GM21515 (cell line): ENCODE measurements around the gene MAPK8.

ENCODE experiments used
- ATAC-seq: cut with Tn5 transposase; IDR thresholded peaks from one replicate; pipeline ENCODE4 v1.9.1; 2021; ENCODE audit not compliant: unreplicated experiment

MAPK8 gene

DNA sequence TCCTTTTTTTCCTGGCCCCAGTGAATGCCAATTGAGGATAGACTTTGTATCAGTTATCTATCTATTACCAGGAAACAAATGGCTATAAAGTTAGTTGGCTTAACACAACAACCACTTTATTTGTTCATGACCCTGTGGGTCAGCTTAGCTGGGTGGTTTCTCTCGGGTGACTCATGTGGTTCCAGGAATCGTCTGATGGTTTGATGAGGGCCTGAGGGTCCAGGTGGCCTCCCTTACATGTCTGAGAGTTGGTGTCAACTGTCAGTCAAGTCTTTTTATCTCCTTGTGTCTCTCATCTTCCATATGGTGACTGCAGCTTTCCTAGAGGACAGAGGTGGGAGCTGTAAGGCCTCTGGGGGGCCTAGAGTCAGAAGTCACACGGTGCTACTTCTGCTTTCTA is 15.3 kb upstream of the MAPK8 start:
- no peak for ATAC-seq

DNA sequence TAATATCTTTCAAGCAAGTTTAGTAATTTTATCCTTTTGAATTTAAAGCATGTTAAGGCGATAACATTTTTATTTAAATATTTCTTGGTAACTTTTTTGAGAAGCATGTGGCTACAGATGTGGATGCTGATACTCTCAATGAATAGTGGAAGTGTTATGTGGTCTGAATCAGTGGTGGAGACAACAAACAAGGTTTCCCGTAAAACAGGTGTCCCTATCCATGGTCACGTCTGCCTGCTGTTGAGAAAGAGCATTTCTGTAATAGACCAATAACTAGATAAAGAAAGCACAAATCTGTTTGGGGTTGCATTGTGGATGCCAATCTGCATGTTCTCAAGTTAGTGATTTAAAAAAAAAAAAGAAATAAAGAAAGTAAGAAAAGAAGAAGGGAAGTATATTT is 13.9 kb upstream of the MAPK8 start:
- ATAC-seq: no peak

DNA sequence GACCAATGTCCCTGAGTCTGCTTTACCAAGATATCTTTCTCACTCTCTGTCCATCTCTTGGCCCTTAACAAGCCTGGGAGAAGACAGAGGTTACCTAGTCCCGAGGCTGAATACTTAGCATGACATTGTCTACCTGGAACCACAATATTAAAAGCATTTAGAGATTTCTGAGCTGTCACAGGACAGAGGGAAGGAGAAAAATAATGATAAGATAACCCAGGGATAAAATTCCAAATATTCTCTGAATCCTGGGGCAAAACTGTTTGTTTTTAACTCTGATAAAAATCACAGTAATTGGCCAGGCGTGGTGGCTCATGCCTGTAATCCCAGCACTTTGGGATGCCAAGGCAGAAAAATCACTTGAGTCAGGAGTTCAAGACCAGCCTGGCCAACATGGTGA is 12.0 kb upstream of the MAPK8 start:
- no peak for ATAC-seq

DNA sequence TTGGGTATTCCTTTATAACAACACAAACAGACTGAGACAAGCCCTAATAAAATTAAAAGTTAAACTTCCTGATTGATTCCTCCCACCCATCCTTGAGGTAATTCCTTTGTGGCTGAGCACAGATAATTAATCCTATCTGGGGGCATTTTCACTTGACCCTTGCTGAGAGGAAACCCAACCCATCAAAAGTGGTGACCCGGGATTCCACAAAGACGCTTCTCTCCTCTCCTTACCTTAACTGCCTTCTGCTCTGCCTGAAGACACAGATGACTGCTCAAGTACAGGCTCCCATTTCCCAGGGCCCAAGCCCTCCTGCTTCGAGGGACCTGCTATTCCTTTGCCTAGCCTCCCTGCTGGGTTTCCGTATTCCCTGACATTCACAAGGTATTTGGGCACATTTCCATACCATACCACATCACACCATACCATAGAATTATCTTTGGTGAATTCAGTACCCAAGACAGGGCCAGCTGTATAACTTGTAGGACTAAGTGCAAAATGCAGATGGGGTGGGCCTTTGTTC is 9.8 kb upstream of the MAPK8 start:
- ATAC-seq: no peak

DNA sequence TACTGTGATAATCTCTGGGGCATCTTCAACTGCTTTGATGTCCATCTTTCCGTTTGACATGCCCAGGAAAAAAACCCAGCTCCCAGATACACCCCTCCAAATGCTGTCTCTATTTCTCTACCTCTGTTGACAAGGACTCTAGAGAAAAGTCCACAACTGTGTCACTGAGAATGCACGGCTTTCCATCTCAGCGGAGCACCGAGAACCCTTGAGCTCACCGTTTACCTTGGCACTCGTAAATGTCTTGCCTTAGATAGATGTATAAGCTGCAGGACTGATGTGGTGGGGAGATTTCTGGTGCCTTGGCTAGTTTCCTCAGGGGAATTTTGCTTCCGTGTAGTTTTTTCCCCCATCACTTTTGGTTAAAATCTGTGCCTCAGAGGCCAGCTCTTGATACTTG is 7.4 kb upstream of the MAPK8 start:
- no peak for ATAC-seq

DNA sequence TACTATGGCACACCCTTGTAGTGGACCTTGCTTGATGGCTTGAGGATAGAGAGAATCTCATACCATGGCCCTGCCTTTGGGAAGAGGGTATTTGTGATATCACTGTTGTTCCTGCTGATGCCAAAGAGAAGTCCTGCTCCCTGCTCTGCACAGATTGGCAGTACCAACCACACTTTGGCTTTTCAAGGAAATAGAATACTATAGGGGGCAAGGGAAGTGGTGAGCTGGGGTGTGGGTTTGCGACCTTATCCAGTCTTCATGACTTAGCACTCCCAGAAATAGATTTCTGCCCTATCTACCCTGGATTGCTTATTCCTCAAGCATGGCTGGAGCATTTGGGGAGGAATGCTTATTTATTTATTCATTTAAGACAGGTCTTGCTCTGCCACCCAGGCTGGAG is 6.8 kb upstream of the MAPK8 start:
- no peak for ATAC-seq

DNA sequence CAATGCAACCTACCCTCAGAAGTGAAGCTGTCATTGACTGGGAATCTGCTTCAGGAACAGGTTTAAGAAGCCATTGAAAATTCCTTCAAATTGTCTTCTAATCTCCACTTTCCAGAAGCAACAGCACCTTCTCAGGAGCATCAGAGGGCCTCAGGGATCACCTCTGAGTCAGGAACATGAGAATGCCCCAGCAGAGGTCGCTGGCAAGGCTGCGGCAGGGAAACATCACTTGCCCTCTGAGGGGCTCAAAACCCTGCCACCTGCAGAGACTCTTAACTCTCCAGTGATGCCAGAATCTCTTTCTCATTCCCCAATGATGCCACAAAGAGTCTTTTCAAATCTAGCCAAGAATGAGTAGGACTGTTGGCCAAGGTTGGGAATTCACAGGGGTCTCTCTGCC is 5.9 kb upstream of the MAPK8 start:
- no peak for ATAC-seq

DNA sequence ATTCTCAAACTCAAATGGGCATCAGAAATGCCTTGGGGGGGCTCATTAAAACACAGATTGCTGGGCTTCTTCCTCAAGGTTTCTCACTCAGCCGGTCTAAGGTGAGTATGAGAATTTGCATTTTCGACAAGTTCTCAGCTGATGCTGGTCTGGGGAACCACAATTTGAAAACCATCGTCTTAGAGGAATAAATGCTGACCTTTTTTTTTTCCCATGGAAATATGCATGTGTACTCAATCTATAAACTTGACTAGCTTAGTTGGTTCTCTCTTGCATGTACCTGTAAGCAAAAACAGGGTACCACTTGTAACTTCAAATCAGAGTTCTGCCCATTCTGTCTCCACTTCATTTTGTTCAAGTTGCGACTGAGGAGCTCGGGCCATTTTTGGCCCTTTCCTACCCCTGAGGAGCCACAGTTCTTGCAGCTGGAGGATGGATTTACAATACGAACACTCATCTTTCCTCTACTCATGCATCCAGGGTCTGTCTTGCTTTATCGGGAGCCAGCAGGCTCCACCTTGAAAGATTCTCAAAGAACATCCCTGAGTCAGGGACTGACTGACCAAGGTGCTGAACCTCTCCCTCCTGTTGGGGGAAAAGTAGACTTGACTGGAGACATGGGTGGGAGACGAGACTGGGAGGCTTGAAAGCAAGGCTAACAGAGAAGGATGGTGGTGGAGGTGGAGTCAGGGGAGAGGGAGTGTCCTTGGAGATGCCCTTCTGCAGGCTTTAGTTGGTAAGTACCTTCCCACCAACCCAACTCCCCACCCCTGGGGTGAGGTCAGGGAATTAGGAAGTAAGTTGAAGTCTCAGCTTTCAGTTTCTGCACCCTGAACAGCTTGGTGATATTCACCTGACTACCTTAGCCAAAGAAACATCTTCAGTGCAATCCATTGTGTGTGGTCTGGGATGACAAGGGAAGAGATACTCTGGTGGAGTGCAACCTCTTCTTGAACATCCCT is 3.7 kb upstream of the MAPK8 start:
- ATAC-seq: no peak

DNA sequence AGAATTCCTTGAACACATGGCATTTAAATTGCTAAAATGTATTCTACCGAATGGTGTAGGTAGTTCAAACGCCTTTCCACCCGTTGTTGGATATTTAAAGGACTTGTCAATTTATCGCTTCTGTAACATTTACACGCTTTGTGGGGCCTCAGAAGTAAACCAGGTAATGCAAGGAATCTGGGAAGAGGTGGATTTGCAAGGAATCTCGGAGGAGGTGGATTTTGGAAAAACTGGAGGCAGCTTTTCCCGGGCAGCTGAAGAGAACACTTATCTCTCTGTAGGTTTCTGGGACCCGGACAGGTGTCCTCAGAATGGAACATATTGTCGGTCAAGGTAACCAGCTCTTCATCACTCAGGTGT is 592 bp upstream of the MAPK8 start:
- ATAC-seq: no peak

DNA sequence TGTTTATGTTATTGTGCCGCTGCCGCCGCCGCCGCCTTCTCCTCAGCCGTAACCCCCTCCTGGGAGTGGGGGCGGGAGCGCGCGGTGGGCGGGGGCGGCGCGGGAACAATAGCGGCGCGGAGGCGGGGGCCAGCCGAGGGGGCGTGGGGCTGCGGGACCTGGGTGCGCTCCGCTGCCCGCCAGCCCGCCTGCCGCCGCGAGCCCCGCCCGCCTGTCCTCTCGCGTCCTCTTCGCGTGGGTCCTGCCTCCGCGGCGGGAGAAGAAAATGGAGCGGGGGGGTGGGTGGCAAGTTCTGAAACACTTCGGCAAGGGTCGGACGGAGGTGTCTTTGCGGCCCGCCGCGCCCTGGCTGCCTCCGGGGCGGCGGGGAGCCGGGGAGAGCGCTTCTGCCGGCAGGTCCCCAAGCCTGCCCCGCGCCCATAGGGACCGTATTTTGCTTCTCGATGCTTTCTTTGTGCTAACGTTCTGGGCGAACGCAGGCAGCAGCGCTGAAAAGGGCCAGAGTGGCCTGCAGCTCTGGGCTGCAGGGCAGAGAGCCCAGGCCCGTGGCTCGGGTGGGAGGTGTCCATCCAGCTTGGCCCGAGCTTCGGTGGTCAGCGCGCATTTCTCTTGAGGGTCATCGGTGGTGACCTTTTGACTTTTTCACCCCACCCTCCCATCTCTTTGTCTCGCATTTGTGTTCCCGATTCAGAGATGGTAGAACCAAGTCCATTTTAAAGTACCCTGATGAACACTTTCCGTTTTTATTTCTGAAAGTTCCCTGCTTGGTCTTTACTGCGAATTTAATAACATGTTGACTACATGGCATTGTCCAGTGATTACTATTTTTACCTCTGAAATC is 613 bp downstream of the MAPK8 start:
- peak; percentile 40 for ATAC-seq

DNA sequence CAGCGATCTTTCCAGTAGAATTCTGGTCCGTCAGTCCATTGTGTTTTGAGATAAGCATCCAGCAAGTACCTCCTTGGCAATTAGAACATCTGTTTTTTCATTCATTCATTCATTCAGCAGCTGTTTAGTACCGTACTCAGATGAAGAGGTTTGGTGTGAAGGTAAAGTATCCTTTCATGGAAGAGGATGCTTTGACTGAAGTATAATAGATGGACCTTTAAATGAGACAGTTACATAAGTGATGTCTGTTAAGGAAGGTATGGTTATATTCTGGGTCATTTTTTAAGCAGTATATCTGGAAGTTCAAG is 1.2 kb downstream of the MAPK8 start:
- ATAC-seq: no peak

DNA sequence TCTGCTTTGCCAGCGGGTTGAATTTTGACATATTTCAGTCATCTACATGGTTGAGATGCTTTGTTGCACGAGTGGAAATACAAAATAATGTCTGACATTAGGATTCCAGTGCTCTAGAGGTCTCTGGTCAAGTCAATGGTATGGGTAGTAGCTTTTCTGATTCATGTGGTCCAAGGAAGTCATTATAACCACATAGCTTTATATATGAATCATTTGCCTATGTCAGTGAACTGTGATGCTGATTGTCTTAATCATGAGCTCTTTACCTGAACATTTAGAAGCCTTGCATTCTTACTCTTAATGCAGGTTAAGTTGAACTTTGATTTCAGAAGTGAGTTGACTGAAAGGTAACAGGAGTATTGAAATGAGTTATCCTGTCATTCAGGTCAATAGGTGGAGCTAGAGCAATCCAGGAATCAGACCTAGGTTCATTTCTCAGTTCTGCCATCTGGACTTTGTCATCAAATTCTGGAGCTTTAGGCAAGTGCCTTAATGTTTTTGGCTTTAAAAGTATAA is 3.3 kb downstream of the MAPK8 start:
- no peak for ATAC-seq

DNA sequence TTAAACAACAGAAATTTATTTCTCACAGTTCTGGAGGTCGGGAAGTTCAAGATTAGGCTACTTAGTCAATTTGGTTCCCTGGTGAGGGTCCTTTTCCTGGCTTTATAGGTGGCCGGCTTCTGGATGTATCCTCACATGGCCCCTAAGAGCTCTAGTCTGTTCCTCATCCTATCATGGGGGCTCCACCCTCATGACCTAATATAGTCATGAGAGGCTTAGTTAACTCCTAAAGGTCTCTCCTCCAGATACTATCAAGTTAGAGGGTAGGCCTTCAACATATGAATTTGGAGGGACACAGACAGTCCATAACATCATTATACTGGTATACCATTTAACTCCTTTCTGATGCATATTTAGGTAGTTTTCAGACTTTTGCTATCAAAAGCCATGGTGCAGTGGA is 7.6 kb downstream of the MAPK8 start:
- ATAC-seq: no peak

DNA sequence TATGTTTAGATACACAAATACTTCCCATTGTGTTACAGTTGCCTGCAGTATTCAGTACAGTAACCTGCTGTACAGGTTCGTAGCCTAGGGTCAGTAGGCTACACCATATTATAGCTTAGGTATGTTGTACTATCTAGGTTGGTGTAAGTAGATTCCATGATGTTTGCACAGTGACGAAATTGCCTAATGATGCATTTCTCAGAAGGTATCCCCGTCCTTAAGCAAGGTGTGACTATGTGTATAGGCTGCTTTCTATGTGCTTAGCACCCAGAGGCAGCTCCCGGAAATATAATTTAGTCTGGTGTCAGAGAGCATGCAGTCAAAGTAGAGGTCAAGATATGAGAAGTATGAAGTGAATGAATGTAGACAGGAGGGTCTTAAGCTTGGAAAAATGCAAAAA is 9.8 kb downstream of the MAPK8 start:
- ATAC-seq: no peak

DNA sequence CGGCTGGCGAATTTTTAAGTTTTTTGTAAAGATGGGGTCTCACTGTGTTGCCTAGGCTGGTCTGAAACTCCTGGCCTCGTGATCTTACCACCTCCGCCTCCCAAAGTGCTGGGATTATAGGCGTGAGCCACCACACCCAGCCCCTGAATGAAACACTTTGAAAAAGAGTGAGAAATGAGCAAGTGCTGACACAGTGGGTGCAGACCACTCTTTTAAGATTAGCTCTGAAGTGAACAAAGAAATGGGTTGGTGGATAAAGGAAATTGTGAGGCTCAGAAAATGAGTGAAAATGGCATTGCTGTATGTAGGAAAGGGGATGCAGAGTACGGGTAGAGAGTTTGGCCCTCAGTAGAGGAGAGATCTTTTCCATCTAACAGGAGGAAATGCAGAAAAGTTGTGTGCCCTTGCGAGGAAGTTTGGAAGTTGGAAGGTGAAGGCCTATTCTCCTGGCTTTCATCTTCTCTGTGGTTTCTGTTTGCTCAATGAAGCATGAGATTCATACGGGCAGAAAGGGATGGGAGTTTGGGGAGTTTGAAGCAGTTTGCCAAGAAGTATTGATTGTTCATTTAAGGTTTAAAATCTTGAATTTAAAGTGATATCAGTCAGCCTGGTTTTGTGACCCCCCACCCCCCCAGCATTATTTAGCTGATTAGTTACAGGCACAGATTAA is 11.0 kb downstream of the MAPK8 start:
- ATAC-seq: no peak

DNA sequence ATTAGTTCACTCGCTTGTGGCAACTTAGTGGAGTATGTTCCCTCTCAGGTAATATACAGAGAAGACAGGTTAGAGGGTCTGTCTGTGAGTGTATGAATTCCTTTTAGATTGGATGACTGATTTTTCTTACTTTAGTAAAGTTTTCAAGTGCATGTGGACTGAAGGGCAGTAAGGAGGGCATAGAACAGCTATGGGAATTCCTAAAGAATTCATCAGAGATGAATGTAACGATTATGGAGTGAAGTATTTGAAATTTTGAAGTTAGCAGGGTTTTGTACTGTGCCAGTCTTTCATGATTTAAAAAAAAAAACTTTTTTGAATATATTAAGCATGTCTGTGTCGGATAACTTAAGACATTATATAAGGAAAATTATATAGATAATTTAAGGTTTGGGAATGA is 15.5 kb downstream of the MAPK8 start:
- ATAC-seq: no peak

DNA sequence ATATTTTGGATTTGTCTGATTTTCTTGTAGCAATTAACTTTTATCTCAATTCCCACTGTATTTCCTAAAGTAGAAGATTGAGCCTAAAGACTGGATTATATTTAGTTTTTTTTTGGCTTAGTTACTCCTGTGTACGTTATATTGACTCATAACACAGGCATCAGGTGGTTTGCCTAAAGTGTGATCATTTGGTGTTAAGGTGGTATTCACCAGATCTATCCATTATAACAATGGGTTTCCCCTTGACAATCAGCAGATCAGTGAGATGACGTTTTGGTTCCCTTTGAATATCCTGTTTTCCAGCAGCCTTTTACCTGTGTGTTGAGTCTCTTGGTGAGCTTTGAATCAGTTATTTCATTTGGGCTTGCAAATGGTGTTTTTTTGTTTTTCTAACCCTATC is 18.1 kb downstream of the MAPK8 start:
- no peak for ATAC-seq

DNA sequence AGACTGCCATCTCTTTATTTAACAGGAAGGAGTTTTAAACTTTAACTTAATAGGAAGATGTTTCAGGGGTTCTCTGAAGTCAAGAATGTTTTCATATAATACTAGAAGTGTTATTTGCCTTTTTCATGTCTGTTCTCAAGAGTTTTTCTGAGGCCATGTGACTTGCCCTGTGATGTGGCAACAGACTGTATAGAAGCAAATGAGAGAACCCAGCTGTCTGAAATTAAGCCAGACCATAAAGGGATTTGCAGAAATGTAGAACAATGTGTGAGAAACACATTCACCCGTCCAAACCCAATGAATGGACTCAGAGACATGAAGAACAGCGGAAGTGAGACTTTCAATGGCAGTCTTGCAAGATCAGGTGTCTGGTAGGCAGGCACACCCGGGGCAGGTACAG is 23.8 kb downstream of the MAPK8 start:
- no peak for ATAC-seq

DNA sequence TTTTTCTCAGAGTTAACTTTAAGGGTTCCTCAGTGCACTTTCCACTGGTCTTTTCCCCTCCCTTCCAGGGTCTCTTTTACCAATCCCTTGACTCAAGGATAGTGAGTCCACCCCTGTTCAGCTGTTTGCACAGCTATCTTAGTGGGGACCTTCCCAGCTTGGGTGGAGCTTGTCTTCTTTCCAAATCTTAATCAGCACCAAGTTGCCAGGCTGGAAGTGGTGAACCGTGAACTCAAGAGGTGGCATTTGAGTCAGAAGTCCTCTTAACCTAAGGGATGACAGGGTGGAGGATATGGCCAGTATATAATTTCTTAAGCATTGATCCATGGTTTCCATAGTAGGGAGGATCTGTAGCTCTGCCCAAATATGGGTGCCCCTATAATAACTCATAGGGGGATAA is 25.0 kb downstream of the MAPK8 start:
- ATAC-seq: no peak

DNA sequence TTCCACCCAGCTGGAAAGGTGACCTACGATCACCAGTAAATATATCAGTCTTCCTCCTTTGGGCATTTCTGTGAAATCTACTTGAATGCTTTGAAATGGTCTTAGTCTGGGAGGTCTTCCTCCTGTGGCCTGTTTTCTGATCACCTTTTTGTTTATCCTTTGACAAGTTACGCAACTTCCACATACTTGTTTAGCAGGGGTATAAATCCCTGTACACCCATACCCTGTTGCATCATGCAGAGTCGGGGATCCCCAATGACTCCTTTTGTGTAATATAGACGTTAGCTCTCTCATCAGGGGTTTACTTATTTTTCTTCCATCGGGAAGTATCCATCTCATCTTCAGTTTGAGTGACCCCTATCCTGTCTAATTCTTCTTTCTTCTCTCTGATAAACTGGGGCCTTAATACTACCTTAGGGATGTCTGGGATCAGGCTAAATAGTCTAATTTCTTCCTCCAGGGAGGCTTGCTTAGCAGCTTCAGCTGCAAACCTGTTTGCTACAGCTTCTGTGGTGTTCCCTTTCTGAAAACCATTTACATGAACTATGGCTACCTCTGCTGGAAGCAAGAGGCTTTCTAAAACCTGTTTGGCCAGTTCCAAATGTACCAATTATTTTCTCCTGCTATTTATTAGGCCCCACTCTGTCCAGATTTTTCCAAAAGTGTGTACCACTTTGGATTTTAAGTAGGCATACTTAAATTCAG is 25.8 kb downstream of the MAPK8 start:
- no peak for ATAC-seq

DNA sequence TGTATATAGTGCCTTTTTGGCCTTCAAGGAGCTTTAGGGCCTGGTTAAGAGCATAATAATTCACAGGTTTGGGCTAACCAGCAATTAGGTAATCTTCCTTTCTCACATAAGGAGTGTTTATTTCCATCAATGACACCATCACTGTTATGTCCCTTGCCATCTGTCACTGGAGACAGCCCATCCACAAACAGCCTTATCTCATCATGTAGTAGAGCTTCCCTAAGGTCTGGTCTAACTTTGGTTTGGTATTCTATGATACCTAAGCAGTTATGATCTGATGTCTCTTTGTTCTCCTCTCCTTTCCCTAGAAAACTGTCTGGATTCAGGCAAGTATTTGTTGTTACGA is 26.4 kb downstream of the MAPK8 start:
- ATAC-seq: no peak
